AG10803 (cell line): ENCODE results near the gene SEC16A.

ENCODE experiments used
- DNase-seq: peaks from one replicate; pipeline ENCODE4 v3.0.0; 2010; ENCODE audit warnings: low read depth
- H3K4me3 ChIP-seq: 2 replicates; pipeline ENCODE4 v1.5.1; 2011; ENCODE audit warnings: mild to moderate bottlenecking, low read length, control low read depth
- TF ChIP-seq, protein P1 (sequence below): conservative IDR thresholded peaks from 2 replicates; pipeline ENCODE4 v1.5.1; 2011; ENCODE audit warnings: mild to moderate bottlenecking, low read length, control low read depth, inconsistent platforms

Gene SEC16A

DNA sequence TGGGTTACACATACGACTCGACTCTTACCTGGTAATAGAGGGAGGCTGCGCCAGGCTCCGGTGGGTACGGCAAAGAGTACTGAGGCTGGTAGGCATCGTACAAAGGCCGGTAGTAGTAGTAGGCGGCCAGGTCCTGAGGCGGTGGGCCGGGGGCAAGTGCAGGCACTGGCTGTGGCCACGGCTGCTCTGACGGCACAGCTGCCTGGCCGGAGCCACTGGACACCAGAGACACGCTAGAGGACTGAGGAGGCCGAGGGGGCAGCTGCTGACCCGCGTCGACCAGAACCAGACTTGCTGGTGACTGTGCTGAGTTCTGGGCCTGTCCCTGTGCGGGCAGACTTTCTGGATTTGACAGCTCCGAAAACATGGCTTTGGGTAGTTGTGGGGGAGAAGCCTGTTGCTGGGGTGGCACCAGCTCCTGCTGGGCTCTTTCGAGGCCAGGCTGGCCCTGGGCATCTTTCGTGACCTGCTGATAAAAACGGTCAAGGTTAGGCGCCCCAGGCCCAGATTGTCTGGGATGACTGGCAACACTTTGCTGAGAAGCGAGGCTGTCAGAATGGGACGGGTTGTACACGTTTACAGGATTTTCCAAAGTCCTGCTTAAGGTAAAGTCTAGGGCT, 8.7 kb downstream of the SEC16A start:
- no peak for DNase-seq
- no peak overlapping the region for H3K4me3 ChIP-seq
- TF ChIP-seq, protein P1, sequence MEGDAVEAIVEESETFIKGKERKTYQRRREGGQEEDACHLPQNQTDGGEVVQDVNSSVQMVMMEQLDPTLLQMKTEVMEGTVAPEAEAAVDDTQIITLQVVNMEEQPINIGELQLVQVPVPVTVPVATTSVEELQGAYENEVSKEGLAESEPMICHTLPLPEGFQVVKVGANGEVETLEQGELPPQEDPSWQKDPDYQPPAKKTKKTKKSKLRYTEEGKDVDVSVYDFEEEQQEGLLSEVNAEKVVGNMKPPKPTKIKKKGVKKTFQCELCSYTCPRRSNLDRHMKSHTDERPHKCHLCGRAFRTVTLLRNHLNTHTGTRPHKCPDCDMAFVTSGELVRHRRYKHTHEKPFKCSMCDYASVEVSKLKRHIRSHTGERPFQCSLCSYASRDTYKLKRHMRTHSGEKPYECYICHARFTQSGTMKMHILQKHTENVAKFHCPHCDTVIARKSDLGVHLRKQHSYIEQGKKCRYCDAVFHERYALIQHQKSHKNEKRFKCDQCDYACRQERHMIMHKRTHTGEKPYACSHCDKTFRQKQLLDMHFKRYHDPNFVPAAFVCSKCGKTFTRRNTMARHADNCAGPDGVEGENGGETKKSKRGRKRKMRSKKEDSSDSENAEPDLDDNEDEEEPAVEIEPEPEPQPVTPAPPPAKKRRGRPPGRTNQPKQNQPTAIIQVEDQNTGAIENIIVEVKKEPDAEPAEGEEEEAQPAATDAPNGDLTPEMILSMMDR = no peak

DNA sequence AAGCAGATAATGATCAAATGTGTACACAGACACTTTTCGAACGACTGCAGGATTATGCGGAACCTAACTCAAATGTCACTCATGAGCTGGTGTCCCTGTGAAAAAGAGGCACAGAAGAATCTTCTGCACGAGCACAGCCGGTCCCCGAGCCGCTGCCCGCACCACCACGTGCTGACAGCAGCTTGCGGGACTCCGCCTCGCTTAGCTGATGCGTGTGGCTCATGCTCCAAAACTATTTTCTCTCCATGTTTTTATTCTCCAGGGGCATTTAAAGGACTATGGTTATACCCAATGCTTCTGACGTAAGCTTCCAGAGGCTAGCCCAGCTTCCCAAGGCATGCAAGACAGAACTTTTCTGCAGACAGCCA, 9.5 kb downstream of the SEC16A start:
- TF ChIP-seq, protein P1 = no peak
- H3K4me3 ChIP-seq = no peak overlapping the region
- DNase-seq = no peak

DNA sequence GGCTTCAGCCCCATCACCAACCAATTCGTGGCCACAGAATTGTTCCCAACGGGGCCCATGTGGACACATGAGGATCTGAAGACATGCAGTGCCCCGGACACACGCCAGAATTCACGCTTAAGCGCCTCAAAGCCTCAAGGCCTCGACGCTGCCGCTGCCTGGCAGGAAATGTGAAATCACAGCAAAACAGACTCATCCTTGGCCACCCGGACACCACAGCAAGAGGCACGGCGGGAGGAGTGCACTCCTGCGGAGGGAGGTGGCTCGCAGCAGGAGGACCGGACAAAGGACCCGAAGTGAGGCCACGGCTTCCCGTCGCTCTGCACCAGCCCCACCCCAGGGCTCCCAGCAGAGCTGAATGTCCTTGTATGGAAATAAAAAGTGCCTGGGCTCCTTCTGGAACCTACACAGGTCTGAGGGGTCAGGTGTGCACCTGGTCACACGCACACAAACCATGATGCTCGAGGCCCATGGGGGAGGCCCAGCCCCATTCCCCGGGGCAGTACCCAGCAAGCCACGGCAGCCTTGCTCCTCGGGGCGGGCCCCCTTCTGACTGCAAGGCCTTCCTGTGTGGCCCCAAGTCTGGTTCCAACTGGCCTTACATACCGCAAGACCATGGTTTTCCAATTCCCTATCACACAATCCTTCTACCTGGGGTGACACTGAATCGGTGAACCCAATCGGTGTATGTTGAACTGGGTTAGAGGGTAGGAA, 10.0 kb downstream of the SEC16A start:
- TF ChIP-seq, protein P1 = no peak
- H3K4me3 ChIP-seq = no peak overlapping the region
- no peak for DNase-seq

DNA sequence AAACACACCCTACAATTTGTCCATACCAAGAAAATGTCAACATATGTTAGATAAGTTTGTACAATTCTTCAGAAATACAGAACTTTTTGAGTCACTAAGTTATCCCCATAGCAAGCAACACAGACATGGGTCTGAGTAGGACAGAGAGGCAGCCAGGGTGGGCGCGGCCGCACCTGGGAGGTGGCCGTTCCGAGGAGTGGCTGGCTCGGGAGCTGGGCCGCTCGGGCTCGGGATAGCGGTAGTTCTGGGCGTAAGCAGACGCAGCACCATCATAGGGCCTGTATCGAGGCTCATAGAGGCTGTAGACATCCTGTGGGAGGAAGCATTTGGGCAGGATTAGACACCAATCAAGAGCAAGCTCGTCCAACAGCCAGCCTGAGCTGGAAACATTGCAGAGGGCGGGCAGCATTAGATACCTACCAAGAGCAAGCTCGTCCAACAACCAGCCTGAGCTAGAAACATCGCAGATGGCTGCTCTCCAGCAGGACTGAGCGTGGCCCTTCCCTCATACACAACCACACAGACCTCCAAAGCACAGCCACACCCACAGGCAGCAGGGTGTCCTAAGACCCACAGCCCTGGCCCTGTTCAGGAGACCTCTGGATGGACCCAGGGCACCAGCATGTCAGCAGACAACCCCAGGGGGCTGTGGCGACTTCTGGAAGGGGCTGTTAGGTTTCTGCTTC, 10.9 kb downstream of the SEC16A start:
- DNase-seq = no peak
- TF ChIP-seq, protein P1 = no peak
- H3K4me3 ChIP-seq = no peak overlapping the region

DNA sequence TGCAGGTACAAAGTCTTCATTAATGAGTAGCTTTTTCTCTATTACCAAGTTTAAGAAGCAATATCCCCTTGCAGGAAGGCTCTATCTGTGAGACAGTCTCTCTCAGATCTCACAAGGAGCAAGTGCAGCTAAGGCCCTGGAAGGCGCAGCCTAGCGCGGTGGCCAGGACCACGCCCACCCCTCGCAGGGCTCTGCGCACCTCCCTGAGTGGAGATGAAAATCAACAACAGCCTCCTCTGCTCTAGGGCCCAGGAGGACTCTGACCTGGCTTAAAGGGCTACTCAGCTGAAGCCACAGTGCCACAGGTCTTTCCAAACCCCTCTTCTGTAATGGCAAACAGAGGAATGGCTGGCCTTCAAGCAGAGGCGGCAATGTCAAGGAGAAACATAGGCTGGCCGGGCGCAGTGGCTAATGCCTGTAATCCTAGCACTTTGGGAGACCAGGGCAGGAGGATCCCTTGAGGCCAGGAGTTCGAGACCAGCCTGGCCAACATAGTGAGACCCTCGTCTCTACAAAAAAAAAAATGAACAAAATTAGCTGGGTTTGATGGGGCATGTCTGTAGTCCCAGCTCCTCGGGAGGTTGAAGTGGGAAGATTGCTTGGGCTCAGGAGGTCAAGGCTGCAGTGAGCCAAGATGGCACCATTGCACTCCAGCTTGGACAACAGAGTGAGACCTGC, 11.9 kb downstream of the SEC16A start:
- TF ChIP-seq, protein P1 = no peak
- no peak overlapping the region for H3K4me3 ChIP-seq
- DNase-seq = no peak

DNA sequence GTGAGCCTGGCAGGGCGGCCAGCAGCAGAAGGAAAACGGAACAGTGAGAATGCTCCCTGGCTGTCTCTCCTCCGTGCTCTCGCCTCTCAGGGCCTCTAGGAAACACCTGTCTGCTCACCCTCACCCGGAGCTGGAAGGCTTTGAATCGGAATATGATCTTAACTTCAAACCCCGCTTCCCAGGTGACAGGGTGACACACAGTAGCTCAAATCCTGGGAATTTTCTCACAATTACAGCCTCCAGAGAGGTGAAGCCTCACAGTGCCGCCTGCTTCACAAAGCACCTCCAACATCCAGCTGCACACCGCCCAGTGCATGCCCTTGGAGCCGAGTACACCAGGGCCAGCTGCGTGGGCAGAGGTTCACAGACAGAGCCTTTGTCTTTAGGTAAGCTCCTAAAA, 12.5 kb downstream of the SEC16A start:
- H3K4me3 ChIP-seq = no peak overlapping the region
- DNase-seq = no peak
- TF ChIP-seq, protein P1 = no peak
